Hematopoietic multipotent progenitor cell treated with erythropoietin and hydrocortisone succinate and interleukin-3 and kit ligand, for 15 days (in vitro differentiated cells): Measurements from ENCODE around the gene ABRACL.
"Not testable (repeated sequence)": the region's sequence is repeated elsewhere in the genome, so short reads cannot be mapped to it uniquely, and the experiment has no call there.

Experiments
- DNase-seq: peaks from one replicate; pipeline ENCODE4 v3.0.0-alpha.2; 2015; ENCODE audit warnings: low spot score

Gene ABRACL

GRCh38 chr6:139011980-139012379 lies 16.6 kb upstream of the ABRACL start:
- no peak for DNase-seq

- DNase-seq: no peak
Observed at GRCh38 chr6:139013185-139013800, 15.3 kb upstream of the ABRACL start.

- DNase-seq: no peak
Observed at GRCh38 chr6:139014945-139015344, 13.6 kb upstream of the ABRACL start.

DNA sequence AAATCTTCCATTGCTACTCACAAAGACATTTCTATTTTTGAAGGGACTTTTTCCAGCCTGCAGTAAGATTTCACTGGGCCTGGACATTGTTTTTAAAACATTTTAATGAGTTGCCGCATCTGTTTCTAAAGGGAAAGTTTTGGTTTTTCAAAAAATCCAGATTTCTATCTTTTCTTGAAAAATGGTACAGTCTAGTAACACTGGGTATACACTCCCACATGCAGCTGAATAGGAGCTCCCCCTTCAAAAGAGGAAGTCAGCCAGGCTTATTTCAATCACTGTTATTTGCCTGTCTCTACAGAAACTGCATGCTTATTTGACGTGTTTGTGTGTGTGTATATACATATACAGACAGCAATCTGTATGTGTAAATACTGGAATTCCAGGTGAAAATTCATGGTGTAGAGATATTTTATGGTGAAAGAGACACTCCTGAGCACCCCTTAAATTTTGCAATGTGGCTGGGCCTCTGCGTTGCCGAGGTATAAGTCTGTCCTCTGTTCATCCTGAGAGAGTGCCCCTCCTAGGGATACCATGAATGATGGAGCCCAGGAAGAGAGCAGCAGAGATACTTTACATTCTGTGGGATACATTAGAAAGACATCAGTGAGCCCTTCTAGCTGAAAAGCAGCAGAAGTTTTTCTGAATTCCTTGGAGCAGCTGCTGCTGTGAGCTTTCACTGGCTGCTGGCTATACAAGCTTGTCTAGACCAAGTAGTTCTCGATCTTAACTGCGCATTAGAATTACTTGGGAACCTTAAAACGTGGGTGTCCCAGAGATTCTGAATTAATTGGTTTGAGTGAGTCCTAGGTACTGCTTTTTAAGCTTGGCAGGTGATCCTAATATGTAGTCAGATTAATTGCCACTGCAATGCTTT lies 12.0 kb upstream of the ABRACL start:
- DNase-seq: no peak

DNA sequence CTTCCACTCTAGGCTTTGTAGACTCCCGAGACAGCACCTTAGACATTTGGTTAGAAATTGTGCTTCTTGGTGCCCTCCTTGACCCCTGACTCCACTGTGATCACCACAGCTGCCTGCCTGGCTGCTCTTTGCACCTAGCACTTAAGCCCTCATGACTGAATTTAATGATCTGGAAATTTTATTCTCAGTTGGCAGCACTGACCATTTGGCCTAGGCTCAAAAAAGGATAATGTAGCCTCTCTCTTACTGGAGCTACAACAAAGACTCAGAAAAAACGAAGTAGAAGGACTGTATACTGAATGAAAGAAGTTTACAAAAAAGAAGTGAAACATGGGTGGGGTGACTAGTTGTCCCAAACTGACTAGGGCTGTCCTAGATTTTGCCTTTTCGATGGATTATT lies 11.3 kb upstream of the ABRACL start:
- no peak for DNase-seq

DNA sequence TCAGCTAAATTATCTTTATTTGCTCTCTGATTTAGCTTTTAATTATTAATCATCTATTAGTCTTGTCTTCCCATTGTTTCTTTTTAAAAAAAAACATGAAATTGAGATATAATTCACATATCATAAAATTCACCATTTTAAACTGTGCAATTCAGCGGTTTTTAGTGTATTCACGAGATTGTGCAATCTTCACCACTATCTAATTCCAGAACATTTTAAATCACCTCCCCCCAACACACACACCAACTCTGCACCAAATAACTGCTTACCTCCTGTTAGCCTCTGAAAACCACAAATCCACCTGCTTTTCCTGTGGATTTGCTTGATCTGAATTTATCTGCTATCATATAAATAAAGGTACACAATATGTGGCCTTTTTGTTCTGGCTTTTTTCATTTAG lies 8.8 kb upstream of the ABRACL start:
- DNase-seq: no peak

GRCh38 chr6:139020689-139021088 lies 7.9 kb upstream of the ABRACL start:
- DNase-seq: no peak

- not testable (repeated sequence) for DNase-seq
Observed at GRCh38 chr6:139025416-139025815, 3.1 kb upstream of the ABRACL start.

DNA sequence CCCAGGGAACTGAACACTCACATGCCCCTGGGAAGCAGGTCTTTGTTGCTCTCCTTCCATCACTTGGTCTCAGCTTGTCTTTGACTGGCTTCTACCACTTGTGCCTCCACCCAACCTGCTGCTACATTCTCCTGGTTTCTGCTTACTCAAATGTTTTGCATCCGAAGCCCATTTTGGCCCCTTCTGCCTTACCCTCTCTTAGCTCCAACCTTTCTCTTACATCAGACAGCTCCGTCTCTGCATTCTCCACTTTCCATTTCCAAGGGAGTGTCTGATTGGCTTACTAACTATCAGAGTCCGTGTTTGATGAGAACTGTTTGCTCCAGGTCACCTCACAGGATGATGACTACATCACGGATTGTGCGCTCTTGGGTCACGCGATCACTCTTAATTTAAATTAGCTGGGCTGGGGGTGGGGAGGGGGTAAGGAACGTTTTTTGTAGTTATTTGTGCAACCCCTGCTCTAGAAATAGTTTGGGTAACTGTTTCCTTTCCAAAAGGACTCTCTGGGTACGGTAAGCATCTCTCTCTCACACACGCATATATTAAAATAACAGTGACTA lies 844 bp upstream of the ABRACL start:
- no peak for DNase-seq

- DNase-seq: no peak
Observed at GRCh38 chr6:139028215-139028657, 309 bp upstream of the ABRACL start.

GRCh38 chr6:139029470-139030227 lies 1.1 kb downstream of the ABRACL start:
- peak; percentile 28 for DNase-seq

GRCh38 chr6:139030228-139030963 lies 1.9 kb downstream of the ABRACL start:
- no peak for DNase-seq

GRCh38 chr6:139037490-139037889 lies 8.9 kb downstream of the ABRACL start:
- DNase-seq: no peak

DNA sequence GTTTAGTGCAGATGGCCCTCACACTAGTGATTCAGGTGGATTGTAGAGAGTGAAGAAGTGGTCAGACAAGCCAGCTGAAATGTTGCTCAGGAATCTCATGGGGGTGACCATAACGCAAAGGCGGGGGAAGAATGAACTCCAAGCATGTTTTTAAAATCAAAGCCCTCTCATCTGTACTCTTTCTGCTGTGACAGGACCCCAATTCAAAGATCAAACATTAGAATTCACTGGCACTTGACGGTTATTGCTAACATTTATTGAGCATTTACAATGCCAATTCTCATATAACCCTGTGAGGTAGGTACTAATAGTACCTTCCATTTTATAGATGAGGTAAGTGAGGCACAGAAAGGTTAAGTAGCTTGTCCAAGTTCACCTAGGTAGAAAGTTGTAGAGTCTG lies 15.7 kb downstream of the ABRACL start:
- no peak for DNase-seq

GRCh38 chr6:139047677-139048076 lies 19.1 kb downstream of the ABRACL start:
- no peak for DNase-seq

DNA sequence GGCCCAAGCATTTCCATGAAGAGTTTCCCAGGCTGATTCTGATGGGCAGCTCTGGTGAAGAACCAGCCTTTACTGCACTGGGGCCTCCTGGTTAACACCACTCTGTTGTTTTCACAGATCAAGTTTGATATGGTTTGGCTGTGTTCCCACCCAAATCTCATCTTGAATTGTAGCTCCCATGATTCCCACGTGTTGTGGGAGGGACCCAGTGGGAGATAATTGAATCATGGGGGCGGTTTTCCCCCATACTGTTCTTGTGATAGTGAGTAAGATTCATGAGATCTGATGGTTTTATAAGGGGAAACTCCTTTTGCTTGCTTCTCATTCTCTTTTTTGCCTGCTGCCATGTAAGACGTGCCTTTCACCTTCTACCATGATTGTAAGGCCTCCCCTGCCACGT lies 20.4 kb downstream of the ABRACL start:
- not testable (repeated sequence) for DNase-seq

DNA sequence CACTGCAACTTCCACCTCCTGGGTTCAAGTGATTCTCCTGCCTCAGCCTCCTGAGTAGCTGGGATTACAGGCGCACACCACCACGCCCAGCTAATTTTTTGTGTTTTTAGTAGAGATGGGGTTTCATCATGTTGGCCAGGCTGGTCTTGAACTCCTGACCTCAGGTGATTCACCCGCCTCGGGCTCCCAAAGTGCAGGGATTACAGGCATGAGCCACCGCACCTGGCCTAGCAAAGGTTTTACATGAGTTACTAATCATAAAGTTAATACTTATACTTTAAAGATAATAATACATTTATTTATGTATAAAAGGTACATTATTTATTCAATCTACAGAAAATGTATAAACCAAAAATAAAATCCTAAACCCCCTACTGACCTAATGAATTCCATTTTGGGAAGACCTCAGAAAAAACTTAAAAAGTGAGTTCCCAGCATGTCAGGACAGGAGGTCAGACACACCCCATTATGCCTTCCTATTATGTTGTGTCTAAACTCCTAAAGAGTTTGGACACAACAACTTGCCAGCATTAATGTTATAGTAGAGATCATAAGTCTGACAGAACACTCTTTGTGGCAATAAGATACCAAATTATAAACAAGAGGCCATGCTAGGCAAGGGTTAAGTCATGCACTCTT lies 21.7 kb downstream of the ABRACL start:
- not testable (repeated sequence) for DNase-seq

- DNase-seq: no peak
Observed at GRCh38 chr6:139050770-139051313, 22.3 kb downstream of the ABRACL start.

- no peak for DNase-seq
Observed at GRCh38 chr6:139051396-139052060, 23.0 kb downstream of the ABRACL start.

DNA sequence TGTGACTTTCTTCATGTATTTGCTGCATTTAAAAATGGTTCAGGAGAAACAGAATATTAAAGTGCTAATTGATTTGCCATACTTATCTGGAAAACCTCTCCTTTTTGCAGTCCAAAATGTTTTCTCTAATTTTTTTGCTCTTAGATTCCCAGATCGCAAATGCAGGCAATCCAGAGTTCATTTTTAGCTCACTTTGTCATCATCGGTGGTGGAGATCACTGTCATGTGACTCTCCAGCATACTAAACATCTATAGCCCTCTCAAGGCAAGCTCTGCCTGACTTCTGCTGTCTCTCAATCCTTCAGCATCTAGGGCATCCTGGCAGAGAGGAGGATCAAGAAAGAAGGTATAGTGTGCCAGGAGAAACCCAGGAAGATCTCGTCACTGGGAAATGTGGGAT lies 24.8 kb downstream of the ABRACL start:
- no peak for DNase-seq
